HG03060 (cell line): ENCODE data around the gene DYNLRB1.

Source experiments
- ATAC-seq: cut with Tn5 transposase; IDR thresholded peaks from one replicate; pipeline ENCODE4 v1.9.1; 2021; ENCODE audit warnings: low read depth, moderate number of reproducible peaks; ENCODE audit not compliant: unreplicated experiment

DYNLRB1 gene

DNA sequence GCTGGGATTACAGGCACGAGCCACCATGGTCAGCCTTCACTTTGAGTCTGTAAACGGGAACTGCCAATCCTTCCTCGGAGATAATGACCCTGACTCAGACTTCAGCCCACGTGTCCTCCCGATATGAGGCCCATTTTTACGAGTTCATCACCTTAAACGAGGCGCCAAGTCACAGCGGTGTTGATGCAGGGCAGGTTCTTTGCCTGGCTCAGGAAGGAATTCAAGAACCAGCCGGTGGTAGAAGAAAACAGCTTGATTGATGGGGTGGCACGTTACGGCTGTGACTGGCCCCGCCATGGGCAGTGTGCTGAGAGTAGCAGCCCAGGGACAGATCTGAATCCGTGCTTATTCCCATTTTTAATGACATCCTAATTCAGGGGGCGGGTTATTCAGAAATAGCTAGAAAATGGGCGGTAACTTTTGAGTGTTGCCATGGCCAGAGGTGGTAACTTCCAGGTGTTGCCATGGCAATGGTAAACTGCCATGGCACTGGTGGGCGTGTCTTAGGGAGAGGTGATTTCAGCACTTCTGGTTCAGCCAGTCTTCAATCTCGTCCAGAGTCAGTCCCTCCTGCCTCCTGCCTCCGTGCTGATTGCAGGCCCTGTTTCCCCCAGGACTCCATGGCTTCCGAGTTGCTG lies 33.2 kb downstream of the DYNLRB1 start:
- ATAC-seq: no peak

DNA sequence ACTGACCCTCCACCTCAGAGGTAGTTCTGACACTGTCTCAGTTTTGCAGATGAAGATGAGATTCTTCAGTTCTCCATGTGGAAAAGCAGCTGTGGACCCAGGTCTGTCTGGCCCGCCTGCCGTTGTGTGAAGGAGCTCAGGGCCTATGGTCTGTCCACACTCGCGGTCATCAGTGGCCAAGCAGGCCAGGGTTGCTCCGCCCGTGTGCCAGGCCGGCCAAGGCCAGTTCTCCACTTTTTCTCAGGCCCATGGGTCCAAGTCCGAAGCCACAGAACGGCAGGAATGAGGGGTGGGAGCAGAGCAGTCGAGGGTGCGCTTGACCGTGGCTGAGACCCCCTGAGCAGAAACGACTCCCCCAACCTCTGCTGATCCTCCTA lies 33.7 kb downstream of the DYNLRB1 start:
- ATAC-seq: no peak

DNA sequence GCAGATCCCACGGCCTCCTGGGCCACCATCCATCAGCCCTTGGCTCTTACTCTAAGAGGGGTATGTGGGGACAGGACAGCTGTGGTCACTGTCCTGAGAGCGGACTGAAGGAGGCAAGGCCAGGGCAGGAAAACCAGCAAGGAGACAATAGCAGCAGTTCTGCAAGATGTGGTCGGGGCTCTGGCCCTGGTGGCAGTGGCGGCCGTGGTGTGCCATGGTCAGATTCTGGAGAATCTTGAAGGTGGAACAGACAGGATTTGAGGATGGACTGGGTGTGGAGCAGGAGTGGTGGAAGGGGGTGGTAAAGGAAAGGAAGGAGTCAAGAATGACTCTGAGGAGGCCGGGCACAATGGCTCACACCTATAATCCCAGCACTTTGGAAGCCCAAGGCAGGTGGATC lies 36.3 kb downstream of the DYNLRB1 start:
- ATAC-seq: no peak

- no peak for ATAC-seq
Observed at GRCh38 chr20:34553366-34553867, 37.2 kb downstream of the DYNLRB1 start.

- ATAC-seq: no peak
Observed at GRCh38 chr20:34557936-34558319, 41.7 kb downstream of the DYNLRB1 start.

DNA sequence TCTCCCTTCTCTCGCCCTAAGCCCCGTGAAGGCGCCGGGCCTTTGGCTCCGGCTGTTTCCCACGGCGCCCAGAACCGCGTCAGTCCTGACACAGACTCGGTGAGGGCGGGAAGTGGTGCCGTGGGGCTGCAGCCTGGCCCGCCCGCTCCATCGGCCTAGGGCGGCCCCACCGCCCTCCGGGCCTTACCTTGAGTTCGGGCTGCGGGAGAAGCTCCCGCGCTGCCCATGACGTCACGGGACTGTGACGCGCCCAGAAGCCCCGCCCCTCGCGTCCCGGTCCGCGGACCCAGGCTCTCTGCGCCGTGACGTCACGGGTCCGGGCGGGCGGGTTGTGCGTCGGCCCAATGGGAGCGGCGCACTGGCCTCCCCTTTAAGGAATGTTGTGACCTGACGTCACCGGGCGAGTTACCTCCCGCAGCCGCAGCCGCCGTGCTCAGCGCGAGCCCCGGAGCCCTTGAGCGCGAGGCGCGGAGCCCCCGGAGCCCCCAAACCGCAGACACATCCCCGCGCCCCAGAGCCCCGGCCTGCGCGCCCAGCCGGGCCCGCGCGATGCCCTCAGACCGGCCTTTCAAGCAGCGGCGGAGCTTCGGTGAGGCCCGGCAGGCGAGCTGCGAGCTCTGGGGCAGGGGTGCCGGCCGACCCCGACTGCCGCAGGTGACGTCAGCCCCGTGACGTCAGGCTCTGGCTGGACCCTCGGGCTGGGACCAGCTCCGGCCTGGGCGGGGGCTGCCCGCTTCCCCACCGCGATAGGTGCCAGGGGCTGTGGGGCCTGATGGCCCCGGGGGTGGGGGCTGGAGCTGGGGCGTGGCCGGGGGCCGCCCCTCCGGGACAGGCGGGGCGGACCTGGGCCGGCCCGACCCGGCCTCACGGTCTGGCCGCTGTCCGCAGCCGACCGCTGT lies 42.3 kb downstream of the DYNLRB1 start, which contains the start of gene MAP1LC3A:
Gene MAP1LC3A, plus strand, starts transcription at position 399 of the 899 bp plus-strand sequence. Its CDS starts 151 bp downstream, at position 550.
- no peak for ATAC-seq

- no peak for ATAC-seq
Observed at GRCh38 chr20:34559311-34560140, 43.3 kb downstream of the DYNLRB1 start.

DNA sequence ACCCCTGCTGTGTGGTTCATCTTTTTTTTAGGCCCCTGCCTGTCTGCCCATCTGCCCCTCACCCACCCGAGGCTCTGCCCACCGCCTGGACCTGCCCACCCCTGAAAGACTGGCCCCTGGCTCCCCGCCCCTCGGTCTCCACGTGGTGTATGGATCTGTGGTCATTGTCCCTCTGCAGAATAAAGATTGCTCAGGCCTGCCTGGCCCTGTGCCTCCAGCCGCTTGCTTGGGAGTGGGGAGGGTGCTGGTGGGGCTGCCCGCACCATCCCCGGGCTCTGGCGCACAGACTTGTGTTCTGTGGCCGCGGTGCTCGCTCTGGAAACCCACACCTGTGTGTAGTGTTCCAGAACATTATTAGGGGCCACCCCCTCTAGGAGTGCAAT lies 43.9 kb downstream of the DYNLRB1 start:
- no peak for ATAC-seq

- no peak for ATAC-seq
Observed at GRCh38 chr20:34560614-34561013, 44.4 kb downstream of the DYNLRB1 start.

DNA sequence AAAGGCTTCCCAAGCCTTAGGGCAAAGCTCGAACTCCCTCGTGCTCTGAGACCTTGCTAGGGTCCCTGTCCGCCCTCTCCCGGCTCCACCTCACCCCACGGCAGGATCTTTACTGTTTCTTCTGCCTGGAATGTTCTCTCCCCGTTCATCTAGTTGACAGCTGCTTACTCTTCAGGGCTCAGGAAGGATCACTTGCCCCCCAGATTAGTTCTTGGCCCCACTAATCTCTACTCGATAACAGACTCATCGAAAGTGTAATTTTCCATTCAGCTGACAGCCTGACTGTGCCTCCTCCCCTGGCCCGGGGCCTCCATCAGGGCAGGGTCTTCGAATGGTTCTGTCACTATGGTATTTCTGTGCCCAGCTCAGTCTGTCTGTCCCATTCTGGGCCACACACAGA lies 45.4 kb downstream of the DYNLRB1 start:
- ATAC-seq: no peak

DNA sequence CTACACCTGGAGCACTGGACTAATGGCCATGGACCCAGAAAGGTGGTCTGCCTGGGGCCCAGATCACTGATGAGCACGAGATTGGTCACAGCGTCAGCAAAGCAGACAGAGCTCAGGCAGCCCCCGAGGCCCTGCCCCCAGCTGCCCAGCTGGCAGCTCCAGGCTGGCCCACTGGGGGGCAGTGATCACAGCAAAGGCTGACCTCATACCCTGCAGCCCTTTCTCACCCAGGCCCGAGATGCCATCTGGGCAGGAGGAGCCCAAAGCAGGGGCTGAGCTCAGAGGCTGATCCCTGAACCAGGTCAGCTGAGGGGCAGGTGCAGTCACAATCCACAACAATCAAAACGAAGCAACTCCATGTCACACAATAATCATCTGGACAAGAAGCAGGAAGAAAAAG lies 46.4 kb downstream of the DYNLRB1 start:
- ATAC-seq: no peak

GRCh38 chr20:34564833-34565232 lies 48.6 kb downstream of the DYNLRB1 start:
- ATAC-seq: no peak

DNA sequence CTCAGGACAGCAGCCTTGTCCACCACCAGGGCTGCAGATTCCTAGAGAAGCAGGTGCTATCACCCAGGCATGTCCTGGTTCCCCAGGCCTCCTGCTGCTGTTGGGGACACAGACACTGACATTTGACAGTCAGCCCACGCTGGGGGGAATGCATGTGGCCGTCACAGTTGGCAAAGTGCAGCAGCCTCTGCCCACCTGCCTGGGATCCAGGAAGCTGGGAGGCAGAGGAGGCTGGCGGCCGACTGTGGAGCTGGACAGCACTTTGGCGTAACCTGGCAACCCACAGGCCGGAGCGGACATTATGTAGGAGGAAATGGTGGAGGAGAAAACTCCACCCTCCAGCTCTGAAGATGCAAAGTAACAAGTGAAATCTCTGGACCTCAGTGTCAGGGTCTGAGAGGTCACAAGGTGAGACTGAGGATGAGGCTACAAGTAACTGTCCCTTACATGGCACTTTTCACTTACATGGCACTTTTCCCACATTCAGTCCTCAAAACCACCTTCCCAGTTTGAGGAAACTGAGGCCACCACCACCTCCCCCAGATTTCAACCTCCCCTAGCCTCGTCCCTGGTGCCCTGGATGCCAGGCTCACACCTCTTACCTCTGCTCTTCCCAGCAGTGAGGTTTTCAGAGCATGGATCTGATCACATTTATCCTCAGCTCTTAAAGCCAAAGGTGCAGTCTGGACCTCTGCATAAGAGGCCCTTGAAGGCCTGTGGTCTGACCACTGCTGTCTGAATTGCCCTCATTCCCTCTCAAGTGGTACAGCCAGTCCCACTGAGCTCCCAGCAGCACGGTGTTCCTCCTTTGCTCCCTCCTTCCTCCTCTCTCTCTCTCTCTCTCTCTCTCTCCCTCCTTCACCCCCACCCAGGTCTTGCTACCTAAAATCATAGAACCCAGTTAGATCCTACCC lies 51.0 kb downstream of the DYNLRB1 start:
- ATAC-seq: no peak

DNA sequence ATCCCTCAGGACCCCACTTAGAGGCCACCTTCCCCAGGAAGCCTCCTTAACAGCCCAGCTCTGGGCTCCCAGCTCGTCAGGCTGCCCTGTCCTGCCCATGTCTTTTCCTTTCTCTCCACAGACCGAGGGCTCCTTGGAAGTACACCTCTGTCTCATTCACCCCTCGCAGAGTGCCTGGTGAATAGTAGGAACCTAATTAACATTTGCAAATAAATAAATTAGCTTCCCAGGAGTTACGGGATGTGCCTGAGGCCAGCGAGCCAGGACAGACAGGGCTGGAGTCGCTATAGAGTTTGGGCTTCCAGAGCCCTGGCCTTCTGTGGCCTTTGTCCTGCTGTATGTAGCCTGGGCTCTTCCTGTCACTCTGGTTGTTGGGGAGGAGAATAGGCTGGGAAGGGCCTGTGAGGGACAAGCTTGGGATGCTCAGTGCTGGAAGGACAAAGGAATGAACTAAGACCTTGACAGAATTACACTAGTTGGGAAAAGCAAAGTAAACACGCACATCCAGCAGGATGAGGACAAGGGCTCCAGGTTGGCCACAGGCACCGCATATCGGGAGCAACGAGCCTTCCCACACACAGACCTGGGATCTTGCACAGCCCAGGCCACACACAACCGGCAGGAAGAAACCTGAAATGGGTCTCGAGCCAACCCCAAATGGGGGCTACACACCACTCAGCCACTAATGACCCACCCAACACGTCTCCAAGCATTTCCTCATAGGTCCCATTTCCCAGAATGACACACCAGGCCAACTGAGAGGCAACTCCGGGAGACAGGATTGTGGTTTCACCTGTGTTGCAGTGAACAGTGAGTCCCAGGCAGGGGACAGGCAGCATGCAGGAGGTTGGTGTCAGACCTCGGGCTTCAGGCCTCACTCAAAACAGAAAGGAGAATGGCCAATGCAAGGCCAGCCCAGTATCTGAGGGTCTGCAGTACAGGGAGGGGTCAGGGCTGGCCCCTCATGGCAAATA lies 52.0 kb downstream of the DYNLRB1 start:
- no peak for ATAC-seq

GRCh38 chr20:34569598-34569997 lies 53.4 kb downstream of the DYNLRB1 start:
- ATAC-seq: no peak

DNA sequence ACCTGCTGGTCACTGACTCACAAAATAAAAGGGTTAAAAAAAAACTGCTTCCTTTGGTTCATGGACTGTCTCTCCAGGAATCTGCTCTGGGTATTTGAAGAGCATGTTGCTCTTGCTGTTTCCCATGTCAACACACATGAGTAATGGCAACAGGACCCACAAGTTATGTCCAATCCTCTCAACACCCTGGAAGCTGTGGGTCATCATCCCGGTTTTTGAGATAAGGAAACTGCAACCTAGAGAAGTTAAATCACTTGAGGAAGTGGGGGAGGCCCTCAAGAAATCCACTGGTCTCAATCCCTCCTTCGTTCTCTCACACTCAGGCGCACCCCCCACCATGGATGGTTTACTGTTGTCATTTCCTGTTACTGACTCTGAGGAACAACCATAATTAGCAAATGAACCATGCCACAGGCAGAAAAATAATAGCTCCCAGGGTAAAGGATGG lies 54.7 kb downstream of the DYNLRB1 start:
- no peak for ATAC-seq

- ATAC-seq: no peak
Observed at GRCh38 chr20:34571753-34572152, 55.5 kb downstream of the DYNLRB1 start.

GRCh38 chr20:34573541-34574300 lies 57.5 kb downstream of the DYNLRB1 start:
- ATAC-seq: no peak
